COLO668 (cell line): ENCODE results near the gene GCN1.
"Not testable (repeated sequence)": the region's sequence is repeated elsewhere in the genome, so short reads cannot be mapped to it uniquely, and the experiment has no call there.

ENCODE experiments used
- DNase-seq: peaks from one replicate; lab custom pipeline; 2025; ENCODE audit not compliant: unreplicated experiment; lab: John Stamatoyannopoulos, UW

GCN1 gene, protein sequence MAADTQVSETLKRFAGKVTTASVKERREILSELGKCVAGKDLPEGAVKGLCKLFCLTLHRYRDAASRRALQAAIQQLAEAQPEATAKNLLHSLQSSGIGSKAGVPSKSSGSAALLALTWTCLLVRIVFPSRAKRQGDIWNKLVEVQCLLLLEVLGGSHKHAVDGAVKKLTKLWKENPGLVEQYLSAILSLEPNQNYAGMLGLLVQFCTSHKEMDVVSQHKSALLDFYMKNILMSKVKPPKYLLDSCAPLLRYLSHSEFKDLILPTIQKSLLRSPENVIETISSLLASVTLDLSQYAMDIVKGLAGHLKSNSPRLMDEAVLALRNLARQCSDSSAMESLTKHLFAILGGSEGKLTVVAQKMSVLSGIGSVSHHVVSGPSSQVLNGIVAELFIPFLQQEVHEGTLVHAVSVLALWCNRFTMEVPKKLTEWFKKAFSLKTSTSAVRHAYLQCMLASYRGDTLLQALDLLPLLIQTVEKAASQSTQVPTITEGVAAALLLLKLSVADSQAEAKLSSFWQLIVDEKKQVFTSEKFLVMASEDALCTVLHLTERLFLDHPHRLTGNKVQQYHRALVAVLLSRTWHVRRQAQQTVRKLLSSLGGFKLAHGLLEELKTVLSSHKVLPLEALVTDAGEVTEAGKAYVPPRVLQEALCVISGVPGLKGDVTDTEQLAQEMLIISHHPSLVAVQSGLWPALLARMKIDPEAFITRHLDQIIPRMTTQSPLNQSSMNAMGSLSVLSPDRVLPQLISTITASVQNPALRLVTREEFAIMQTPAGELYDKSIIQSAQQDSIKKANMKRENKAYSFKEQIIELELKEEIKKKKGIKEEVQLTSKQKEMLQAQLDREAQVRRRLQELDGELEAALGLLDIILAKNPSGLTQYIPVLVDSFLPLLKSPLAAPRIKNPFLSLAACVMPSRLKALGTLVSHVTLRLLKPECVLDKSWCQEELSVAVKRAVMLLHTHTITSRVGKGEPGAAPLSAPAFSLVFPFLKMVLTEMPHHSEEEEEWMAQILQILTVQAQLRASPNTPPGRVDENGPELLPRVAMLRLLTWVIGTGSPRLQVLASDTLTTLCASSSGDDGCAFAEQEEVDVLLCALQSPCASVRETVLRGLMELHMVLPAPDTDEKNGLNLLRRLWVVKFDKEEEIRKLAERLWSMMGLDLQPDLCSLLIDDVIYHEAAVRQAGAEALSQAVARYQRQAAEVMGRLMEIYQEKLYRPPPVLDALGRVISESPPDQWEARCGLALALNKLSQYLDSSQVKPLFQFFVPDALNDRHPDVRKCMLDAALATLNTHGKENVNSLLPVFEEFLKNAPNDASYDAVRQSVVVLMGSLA (N-terminal part only)

DNA sequence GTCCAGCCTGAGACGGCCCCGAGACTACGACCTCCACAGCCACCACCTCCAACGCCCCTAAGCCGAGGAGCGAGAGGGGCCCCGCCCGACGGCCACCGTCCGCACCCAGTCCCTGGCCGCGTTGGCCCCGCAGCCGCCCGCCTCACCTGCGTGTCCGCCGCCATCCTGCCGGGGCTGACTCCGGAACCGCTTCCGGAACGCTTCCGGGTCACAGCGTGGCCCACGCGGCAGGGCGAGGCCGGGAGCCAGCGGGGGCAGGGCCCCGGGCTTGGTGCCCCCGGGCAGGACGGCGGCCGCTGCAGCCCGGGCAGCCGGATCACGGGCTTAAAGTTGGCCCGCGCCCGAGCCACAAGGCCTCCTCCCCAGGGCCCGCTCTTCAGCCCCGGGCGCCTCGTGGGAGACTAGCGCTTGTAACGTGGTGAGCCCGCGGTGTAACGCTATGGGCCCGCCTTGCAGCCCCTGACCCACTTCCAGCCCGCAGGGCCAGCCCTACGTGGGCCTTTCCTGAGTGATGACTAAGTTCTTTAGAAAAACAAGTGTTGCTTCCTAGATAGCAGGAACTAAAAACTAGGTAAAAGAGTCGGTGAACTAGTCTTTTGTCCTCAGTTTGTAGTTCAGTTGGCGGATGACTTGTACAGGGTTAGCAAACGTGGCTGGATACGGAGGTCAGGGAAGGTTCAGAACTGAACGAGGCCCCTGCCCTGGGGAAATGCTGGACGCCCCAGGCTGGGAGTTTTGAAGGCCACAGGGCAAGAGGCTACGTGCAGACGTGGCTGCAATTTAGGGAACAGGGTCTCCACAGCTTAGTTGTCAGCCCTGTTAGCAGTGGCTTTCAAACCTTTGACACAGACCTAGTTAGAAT, at the start of gene GCN1:
TSS of gene GCN1 (minus strand) at position 182 of the 862 bp plus-strand sequence. CDS start at position 164, 18 bp downstream.
- DNase-seq, result peak; percentile 92

DNA sequence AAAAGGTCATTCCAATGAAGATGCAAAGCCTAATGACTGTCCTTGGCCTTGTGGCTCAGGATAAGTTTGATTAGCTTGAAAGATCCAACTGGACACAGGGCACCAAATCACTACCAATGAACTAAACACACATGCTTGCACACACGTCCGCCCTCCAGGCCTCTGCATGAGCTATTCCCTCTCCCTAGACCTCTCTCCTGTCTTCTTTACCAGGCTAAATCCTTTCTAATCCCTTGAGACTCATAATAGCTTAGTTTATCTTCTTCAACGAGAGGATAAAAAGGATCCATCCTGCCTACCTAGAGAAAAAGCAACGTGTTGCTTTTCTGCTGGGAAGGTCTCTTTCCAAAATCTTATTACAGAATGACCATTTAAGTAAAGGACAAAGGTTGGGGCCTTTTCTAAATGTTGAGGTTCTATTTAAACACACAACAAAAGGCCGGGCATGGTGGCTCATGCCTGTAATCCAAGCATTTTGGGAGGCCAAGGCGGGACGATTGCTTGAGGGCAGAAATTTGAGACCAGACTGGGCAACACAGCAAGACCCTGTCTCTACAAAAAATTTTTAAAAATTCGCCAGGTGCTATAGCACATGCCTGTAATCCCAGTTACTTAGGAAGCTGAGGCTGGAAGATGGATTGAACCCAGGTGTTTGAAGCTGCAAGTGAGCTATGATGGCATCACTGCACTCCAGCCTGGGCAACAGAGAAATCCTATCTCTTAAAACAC, 48.6 kb upstream of the GCN1 start:
- no peak for DNase-seq

GRCh38 chr12:120242275-120242799, 47.8 kb upstream of the GCN1 start:
- no peak for DNase-seq

DNA sequence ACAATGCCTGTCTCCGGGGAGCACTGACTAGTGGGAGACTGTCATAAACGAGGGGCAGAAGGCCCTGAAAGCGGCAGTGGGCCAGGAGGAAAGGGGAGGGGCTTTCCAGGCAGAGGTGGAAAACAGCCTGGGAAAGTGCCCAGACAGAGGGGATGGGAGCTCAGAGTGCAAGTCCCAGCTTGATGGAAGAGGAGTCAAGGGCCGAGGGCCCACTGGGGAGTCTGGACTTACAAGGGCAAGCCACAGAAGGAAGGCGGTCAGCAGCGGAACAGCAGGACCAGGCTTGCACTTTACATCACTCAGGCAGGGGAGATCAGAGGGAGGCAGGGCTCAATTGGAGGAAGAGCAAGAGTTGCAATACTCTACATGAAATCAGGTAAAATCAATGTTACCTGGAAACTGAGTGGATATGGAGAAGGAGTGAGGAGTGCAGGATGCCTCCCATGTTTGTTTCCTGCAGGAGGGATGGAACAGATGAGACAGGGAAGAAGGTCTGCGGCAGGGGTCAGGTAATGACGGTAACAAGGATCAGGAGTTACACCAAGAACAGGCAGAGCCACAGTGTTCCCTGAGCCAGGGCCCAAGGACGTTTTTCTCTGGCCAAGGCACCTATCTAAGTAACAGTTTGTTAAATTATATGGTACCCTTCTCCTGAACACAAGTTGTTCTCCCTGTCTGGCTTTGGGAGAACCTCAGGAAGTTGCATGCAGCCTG, 47.2 kb upstream of the GCN1 start:
- DNase-seq, result no peak

DNA sequence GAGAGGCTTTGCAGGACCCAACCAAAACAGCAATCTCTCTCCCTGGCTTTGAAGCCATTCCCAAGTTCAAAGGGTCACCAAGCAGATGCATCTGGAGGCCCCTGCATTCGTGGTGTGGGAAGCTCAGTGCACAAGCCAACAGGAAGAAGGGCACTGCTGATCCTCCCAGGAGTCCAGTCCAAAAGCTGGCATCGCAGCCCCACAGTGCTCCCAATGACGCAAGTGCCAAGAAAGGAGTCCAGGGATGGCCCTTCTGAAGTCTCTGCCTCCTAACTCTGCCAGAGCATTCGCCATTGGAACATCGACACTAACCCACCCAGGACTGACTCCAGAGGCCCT, 45.9 kb upstream of the GCN1 start:
- no peak for DNase-seq

- DNase-seq, result no peak
Measured at GRCh38 chr12:120239776-120240494, 45.4 kb upstream of the GCN1 start.

- no peak for DNase-seq
Measured at GRCh38 chr12:120238839-120239445, 44.4 kb upstream of the GCN1 start.

DNA sequence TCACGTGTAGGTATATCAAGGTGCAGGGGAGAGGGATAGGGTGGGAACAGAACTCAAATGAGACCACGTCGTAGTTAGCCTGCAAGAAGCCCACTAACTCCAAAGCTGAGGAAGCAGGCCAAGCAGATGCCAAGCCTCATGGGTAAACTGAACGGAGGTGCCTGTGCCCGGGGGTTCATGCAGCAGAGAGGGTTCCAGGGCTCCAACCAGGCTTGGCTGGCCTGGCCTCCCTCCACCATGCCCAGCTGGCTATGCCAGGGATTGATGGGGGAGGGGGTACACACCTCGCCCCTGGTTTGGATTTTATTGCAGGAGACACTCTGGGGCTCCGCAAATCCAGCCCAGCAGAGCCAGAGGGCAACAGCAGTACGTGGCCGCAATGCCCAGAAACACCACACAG, 43.7 kb upstream of the GCN1 start:
- no peak for DNase-seq

DNA sequence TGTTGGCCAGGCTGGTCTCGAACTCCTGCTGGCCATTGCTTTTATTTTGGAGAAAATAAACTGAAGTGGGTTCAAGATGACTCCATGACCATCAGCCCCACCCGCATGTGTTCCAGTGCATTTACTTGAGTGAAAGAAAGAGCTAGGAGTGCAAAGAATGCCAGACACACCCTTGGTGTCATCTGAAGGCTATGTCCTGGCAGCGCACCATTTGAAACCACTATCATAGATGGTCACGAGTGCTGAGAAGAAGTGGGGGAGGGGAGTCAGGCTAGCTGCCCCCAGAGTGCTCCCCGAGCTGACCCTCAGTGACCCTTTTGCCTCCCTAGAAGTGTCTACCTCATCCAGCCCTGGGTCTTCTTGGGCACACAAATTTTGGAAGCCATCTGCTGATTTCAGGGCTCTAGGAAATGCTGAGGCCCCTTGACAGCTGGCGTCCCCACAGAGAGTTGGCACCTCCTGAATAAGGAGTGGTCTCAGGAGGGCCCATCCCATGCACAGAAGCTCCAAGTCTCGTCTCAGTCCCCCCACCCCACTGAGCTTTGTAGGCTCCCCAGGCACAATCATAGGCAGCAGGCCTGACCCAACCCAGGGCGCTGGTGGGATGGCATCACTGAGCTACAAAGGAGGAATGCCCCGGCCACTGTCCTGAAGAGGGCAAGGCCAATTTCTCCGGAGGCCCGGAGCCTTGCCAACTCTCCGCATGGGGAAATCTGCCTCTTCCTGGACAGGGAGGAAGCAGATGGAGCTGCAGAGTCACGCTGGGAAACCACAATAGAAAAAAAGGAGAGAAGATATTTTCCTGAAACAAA, 43.1 kb upstream of the GCN1 start:
- DNase-seq, result no peak

GRCh38 chr12:120236809-120237208, 42.3 kb upstream of the GCN1 start:
- not testable (repeated sequence) for DNase-seq

- no peak for DNase-seq
Measured at GRCh38 chr12:120235369-120236323, 41.1 kb upstream of the GCN1 start.

DNA sequence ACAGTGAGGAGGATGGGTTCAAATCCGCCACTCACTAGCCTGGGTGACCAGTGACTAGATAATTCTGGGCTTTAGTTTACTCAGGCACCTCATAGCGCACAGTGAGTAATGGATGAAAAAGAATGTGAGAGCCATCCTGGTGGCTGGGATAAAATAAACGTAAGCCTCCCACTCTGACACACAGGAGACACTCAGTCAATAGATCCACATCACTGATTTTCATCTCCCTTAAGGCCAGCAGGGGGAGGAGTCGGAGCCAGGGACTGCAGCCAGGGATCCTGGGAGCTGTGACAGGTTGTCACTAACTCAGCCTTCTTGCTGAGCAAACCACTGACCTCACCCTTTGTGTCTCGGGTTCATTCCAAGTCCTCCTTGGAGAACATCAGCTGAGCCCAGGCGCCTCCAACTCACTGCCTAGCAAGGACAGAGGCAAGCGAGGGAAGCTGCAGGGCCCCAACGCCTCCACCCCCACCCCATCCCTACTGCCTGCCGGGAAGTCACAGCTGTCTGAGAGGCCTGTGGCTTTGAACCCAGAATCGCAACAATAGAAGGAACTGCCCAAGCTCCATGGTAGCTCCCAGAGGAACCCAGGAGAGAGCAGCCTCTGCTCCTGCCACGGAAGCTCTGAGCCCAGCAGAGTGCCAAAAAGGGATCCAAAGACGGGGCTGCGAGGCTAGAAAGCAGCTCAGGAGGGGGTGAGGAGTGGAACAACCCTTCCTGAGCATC, 40.3 kb upstream of the GCN1 start:
- peak; percentile 51 for DNase-seq

DNA sequence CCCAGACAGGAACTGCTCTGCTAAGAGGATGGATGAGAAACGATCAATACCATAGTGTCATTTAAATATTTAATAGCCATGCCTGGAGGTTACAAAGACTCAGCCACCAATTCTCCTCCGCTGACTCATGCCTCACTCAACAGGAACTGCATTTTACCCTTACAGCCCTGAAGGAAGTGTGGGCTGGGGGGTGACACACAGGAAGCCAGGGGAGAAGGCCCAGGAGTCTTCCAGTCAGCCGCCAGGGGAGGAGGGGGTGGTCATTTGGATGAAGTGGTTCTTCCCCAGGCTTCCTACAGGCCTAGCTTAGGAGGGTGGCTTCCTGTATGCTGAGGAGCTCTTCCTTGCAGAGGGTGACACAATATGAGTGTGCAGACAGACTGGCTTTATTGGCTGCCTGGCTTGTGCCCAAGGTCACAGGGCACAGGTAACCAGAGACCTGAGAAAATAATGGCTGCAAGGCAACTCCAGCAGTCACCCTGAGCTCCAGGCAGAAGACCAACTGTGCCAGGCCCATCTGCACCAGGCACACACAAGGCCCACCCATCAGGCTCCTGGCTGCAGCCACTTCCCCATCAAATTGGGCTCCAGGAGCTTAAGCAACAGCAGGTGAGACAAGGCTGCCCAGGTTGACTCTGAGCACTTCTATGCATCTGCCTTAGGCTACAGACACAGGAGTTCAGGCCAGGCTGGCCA, 36.9 kb upstream of the GCN1 start:
- DNase-seq, result peak; percentile 38

DNA sequence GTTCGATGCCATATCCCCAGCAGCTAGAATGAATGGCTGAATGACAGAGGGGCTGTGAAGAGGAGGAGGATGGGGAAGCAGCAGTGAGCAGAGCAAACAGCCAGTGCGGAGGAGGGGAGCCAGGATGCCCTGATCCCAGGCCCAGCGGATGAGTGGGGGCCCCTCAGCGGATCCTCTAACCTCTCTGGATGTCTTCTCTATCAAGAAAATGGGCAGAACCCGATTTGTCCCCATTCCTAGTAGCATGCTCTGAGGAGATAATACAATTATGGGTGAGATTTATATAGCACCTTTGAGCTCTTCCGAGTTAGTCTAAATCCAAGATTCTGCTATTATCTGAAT, 36.4 kb upstream of the GCN1 start:
- no peak for DNase-seq
